ENCODE measurements around the gene NDUFA8.

- TF ChIP-seq EZH2 (IDR thresholded peaks at IDR 0.05; ENCODE audit: low read depth) = no peak
- TF ChIP-seq, protein P1, sequence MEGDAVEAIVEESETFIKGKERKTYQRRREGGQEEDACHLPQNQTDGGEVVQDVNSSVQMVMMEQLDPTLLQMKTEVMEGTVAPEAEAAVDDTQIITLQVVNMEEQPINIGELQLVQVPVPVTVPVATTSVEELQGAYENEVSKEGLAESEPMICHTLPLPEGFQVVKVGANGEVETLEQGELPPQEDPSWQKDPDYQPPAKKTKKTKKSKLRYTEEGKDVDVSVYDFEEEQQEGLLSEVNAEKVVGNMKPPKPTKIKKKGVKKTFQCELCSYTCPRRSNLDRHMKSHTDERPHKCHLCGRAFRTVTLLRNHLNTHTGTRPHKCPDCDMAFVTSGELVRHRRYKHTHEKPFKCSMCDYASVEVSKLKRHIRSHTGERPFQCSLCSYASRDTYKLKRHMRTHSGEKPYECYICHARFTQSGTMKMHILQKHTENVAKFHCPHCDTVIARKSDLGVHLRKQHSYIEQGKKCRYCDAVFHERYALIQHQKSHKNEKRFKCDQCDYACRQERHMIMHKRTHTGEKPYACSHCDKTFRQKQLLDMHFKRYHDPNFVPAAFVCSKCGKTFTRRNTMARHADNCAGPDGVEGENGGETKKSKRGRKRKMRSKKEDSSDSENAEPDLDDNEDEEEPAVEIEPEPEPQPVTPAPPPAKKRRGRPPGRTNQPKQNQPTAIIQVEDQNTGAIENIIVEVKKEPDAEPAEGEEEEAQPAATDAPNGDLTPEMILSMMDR (conservative IDR thresholded peaks at IDR 0.05) = no peak
These were observed 25.0 kb upstream of the NDUFA8 start for GRCh38 chr9:122184551-122184950.

Data from PC-9 (cell line).